A549 (cell line): ENCODE measurements around the gene CCDC187. TPM values are rescaled to one million over a fixed set of nuclear protein-coding genes. Genes with fewer than 3 reads are reported as not detected.
"Not testable (repeated sequence)": the region's sequence is repeated elsewhere in the genome, so short reads cannot be mapped to it uniquely, and the experiment has no call there.

Experiments
- ATAC-seq, 2 experiments: fragments of 200-7000 bp in 1 of 2; fragments of >200 bp in 1 of 2; cut with Nextera tagmentation in 1 of 2; cut with Tn5 transposase in 1 of 2; 3 replicates each; pipeline versions ENCODE4 v1.8.0 to v1.9.1; 2018 to 2020; ENCODE audit warnings: mild to moderate bottlenecking in 1 of 2, moderate library complexity in 1 of 2
- CTCF ChIA-PET: fragments of 300-600 bp; sonication (Branson Sonifier 250); formaldehyde crosslinking; extraction: SDS; loops from one replicate; lab custom pipeline; 2021; ENCODE audit warnings: antibody characterized with exemption, inconsistent platforms; lab: Yijun Ruan, JAX
- POLR2A ChIA-PET: fragments of 350-600 bp; formaldehyde crosslinking; extraction: SDS; loops from one replicate; lab custom pipeline; 2021; ENCODE audit warnings: antibody characterized with exemption, inconsistent platforms; lab: Yijun Ruan, JAX
- DNase-seq, 2 experiments: peaks; one replicate each; pipeline versions ENCODE4 v3.0.0 to v3.0.0-alpha.2; 2011 to 2016; ENCODE audit warnings: low read depth in 1 of 2, low spot score in 1 of 2
- FAIRE-seq: peaks from 2 replicates; lab custom pipeline; 2011; peaks lifted over from hg19 to GRCh38; lab: Jason Lieb, UNC
- H3K27ac ChIP-seq, 2 experiments: fragments of >200 bp; sonication (Bioruptor Twin); formaldehyde crosslinking; 3 replicates each; pipeline ENCODE4 v1.5.1; 2016 to 2017
- H3K4me1 ChIP-seq: fragments of >200 bp; sonication (Bioruptor Twin); formaldehyde crosslinking; 3 replicates; pipeline ENCODE4 v1.6.1; 2016
- H3K4me2 ChIP-seq: fragments of >200 bp; sonication (Bioruptor Twin); formaldehyde crosslinking; 3 replicates; pipeline ENCODE4 v1.6.1; 2016
- H3K4me3 ChIP-seq: fragments of >200 bp; sonication (Bioruptor Twin); formaldehyde crosslinking; 3 replicates; pipeline ENCODE4 v1.5.1; 2016
- H3K9me3 ChIP-seq: fragments of >200 bp; sonication (Bioruptor Twin); formaldehyde crosslinking; 3 replicates; pipeline ENCODE4 v1.6.1; 2016
- BHLHE40 ChIP-seq: IDR thresholded peaks from 2 replicates; pipeline ENCODE4 v1.6.1; 2012; ENCODE audit warnings: low read depth, low read length, inconsistent platforms
- CBX2 ChIP-seq: fragments of 200-600 bp; sonication (generic); IDR thresholded peaks from 2 replicates; pipeline ENCODE4 v1.6.1; 2016; ENCODE audit warnings: low read depth, mild to moderate bottlenecking, borderline replicate concordance
- CBX8 ChIP-seq: fragments of 200-600 bp; sonication (generic); IDR thresholded peaks from 2 replicates; pipeline ENCODE4 v1.6.1; 2016
- CEBPB ChIP-seq, 2 experiments: fragments of >200 bp in 1 of 2; sonication (Bioruptor Twin) in 1 of 2; formaldehyde crosslinking in 1 of 2; IDR thresholded peaks; 2 replicates each; pipeline ENCODE4 v1.6.1; 2012 to 2016
- CTCF ChIP-seq: fragments of >200 bp; sonication (Bioruptor Twin); formaldehyde crosslinking; IDR thresholded peaks from 3 replicates; pipeline ENCODE4 v1.5.1; 2016
- EP300 ChIP-seq, 2 experiments: fragments of >200 bp; sonication (Bioruptor Twin); formaldehyde crosslinking; IDR thresholded peaks; 2 replicates in 1 of 2; 3 replicates in 1 of 2; pipeline ENCODE4 v1.6.1; 2016 to 2017
- ESRRA ChIP-seq: fragments of 150-350 bp; IDR thresholded peaks from 2 replicates; pipeline ENCODE4 v1.6.1; 2014; ENCODE audit warnings: mild to moderate bottlenecking, low read length, borderline replicate concordance
- FOSB ChIP-seq: fragments of 250-450 bp; sonication (Bioruptor Pico); IDR thresholded peaks from 2 replicates; pipeline ENCODE4 v1.5.0; 2020; ENCODE audit warnings: mild to moderate bottlenecking, moderate library complexity
- GATA3 ChIP-seq: IDR thresholded peaks from 2 replicates; pipeline ENCODE4 v1.6.1; 2012; ENCODE audit warnings: borderline replicate concordance
- HOXB13 ChIP-seq: fragments of 250-450 bp; sonication (Bioruptor Pico); IDR thresholded peaks from 2 replicates; pipeline ENCODE4 v1.5.0; 2020; ENCODE audit warnings: low read depth, mild to moderate bottlenecking, moderate library complexity
- HOXB5 ChIP-seq: fragments of 250-450 bp; sonication (Bioruptor Pico); IDR thresholded peaks from 2 replicates; pipeline ENCODE4 v1.5.0; 2020; ENCODE audit warnings: mild to moderate bottlenecking, moderate library complexity
- JUNB ChIP-seq: fragments of >200 bp; sonication (Bioruptor Twin); formaldehyde crosslinking; IDR thresholded peaks from 2 replicates; pipeline ENCODE4 v1.6.1; 2016
- MAFK ChIP-seq: fragments of 450-650 bp; IDR thresholded peaks from 2 replicates; pipeline ENCODE4 v1.6.1; 2014; ENCODE audit not compliant: partially characterized antibody
- MYC ChIP-seq: IDR thresholded peaks from 2 replicates; pipeline ENCODE4 v1.6.1; 2012; ENCODE audit warnings: mild to moderate bottlenecking, inconsistent platforms, low read length, improper control_type of control experiment, borderline replicate concordance
- NFE2L2 ChIP-seq: fragments of 150-350 bp; conservative IDR thresholded peaks from 2 replicates; pipeline ENCODE4 v1.6.1; 2014; ENCODE audit warnings: low read length
- NPAS2 ChIP-seq: fragments of 250-450 bp; sonication (Bioruptor Pico); IDR thresholded peaks from 2 replicates; pipeline ENCODE4 v1.8.0; 2022; ENCODE audit warnings: mild to moderate bottlenecking, moderate library complexity, borderline replicate concordance
- RFX5 ChIP-seq: fragments of 450-650 bp; IDR thresholded peaks from 2 replicates; pipeline ENCODE4 v1.7.1; 2014; ENCODE audit warnings: antibody characterized with exemption, mild to moderate bottlenecking, moderate library complexity
- SMC3 ChIP-seq: fragments of >200 bp; sonication (Bioruptor Twin); formaldehyde crosslinking; IDR thresholded peaks from 3 replicates; pipeline ENCODE4 v1.6.1; 2018; ENCODE audit warnings: inconsistent platforms
- SREBF2 ChIP-seq: fragments of 450-650 bp; IDR thresholded peaks from 2 replicates; pipeline ENCODE4 v1.6.1; 2014; ENCODE audit warnings: mild to moderate bottlenecking, moderate library complexity
- ZC3H11A ChIP-seq: fragments of 450-650 bp; IDR thresholded peaks from 2 replicates; pipeline ENCODE4 v1.6.1; 2014; ENCODE audit warnings: antibody characterized with exemption, mild to moderate bottlenecking
- ZNF302 ChIP-seq: fragments of 250-450 bp; sonication (Bioruptor Pico); IDR thresholded peaks from 2 replicates; pipeline ENCODE4 v1.9.0; 2021; ENCODE audit warnings: inconsistent platforms, mild to moderate bottlenecking, moderate library complexity
- ZSCAN20 ChIP-seq: fragments of 250-450 bp; sonication (Bioruptor Pico); IDR thresholded peaks from 2 replicates; pipeline ENCODE4 v1.8.0; 2022; ENCODE audit warnings: mild to moderate bottlenecking, moderate library complexity
- WGBS: methylation state at CpG from one replicate; pipeline ENCODE4 v1.1.6; 2017; ENCODE audit errors: missing lambda C conversion rate; 5-methylcytosine and 5-hydroxymethylcytosine counted together
- polyA plus RNA-seq, 4 experiments: library from polyadenylated mRNA; depleted of rRNA in 3 of 4; stranded (reverse); fragments of >200 nt; fragmentation: RNase III in 1 of 4; extraction: RNeasy Plus Mini Kit Qiagen cat#74134 plus additional on column Dnase treatment in 1 of 4; gene quantifications; 2 replicates in 3 of 4; 3 replicates in 1 of 4; pipeline ENCODE4 v1.2.3, GENCODE V29; 2011 to 2017

The CCDC187 gene
- polyA plus RNA-seq, 2 of the 4 experiments (the other 2 are of a cell fraction), result under 0.01 TPM; not detected in 1

- Histone ChIP-seq H3K4me1 (peaks cover 12% of the 10 kb centered on the region), H3K4me2 (no peak overlapping the region), H3K9me3 (no peaks in the 10 kb centered on the region), H3K27ac (no peak overlapping the region), H3K4me3 (no peak overlapping the region)
- no peak for TF ChIP-seq MYC
- no peak for TF ChIP-seq ZNF302 (CRISPR knock-in tag)
- no peak for TF ChIP-seq CTCF
- no peak for TF ChIP-seq MAFK
- no peak for TF ChIP-seq NFE2L2
- TF ChIP-seq ZC3H11A, result no peak
- TF ChIP-seq JUNB, result no peak
- no peak for TF ChIP-seq CBX2
- no peak for TF ChIP-seq NPAS2 (CRISPR knock-in tag)
- no peak for TF ChIP-seq HOXB13 (CRISPR knock-in tag)
- no peak for TF ChIP-seq HOXB5 (CRISPR knock-in tag)
- TF ChIP-seq FOSB (CRISPR knock-in tag), result no peak
- no peak for TF ChIP-seq ZSCAN20 (CRISPR knock-in tag)
- ChIA-PET POLR2A (no interaction called here), CTCF (interaction anchor here (1.2 to 1.6 kb wide), 3 partner anchors 15 to 44 kb away, joined by 4 to 5 read pairs (median 5); no protein-coding TSS in a partner anchor)
- ATAC-seq (no peak), DNase-seq (no peak), FAIRE-seq (no peak)
- 89% methylated on average over 25 of the region's 25 CpGs for WGBS
These were observed 64.5 kb downstream of the CCDC187 start for GRCh38 chr9:136239135-136239982.

- CTCF ChIA-PET, result interaction anchor here (0.8 to 1.5 kb wide), 2 partner anchors 10 to 22 kb away, joined by 4 read pairs; no protein-coding TSS in a partner anchor
- 0 out of 3 replicates have a peak, but pooled peaks cover 4% of the 10 kb centered on the region for H3K4me1 ChIP-seq
- FAIRE-seq, result no peak
- no peak overlapping the region for H3K4me3 ChIP-seq
- DNase-seq, result no peak
- no peak overlapping the region for H3K4me2 ChIP-seq
- 90% methylated on average over 12 of the region's 12 CpGs for WGBS
- no peak overlapping the region for H3K27ac ChIP-seq
- no peaks in the 10 kb centered on the region for H3K9me3 ChIP-seq
- POLR2A ChIA-PET, result no interaction called here
- TF ChIP-seq ESRRA, result no peak
- no peak for ATAC-seq
These were observed 65.6 kb downstream of the CCDC187 start for GRCh38 chr9:136238342-136238732.

GRCh38 chr9:136237486-136238341 lies 66.2 kb downstream of the CCDC187 start:
- no peak for TF ChIP-seq CBX8
- TF ChIP-seq SMC3, result no peak
- TF ChIP-seq EP300 (IDR thresholded peaks at IDR 0.05), result no peak
- no peak for TF ChIP-seq ZNF302 (CRISPR knock-in tag)
- TF ChIP-seq CEBPB (IDR thresholded peaks at IDR 0.05), result no peak
- TF ChIP-seq BHLHE40, result no peak
- TF ChIP-seq SREBF2, result no peak
- no peak for TF ChIP-seq ESRRA
- no peak for TF ChIP-seq GATA3
- TF ChIP-seq HOXB5 (CRISPR knock-in tag), result no peak
- no peak for TF ChIP-seq RFX5
- no peak for TF ChIP-seq ZSCAN20 (CRISPR knock-in tag)
- FAIRE-seq (no peak), ATAC-seq (no peak), DNase-seq (no peak)
- Histone ChIP-seq H3K9me3 (no peaks in the 10 kb centered on the region), H3K4me1 (no peaks in the 10 kb centered on the region), H3K4me3 (no peak overlapping the region), H3K27ac (no peak overlapping the region), H3K4me2 (no peak overlapping the region)
- 92% methylated on average over 24 of the region's 32 CpGs for WGBS
- CTCF ChIA-PET, result interaction anchor here (0.8 to 1.5 kb wide), 2 partner anchors 10 to 21 kb away, joined by 4 read pairs; no protein-coding TSS in a partner anchor
- POLR2A ChIA-PET, result no interaction called here

GRCh38 chr9:136236471-136237410 lies 67.2 kb downstream of the CCDC187 start:
- CTCF ChIA-PET, result interaction anchor here (0.7 to 2.5 kb wide), 3 partner anchors 11 to 66 kb away, joined by 3 to 20 read pairs (median 5); no protein-coding TSS in a partner anchor
- ATAC-seq, DNase-seq, POLR2A ChIA-PET, H3K9me3 ChIP-seq, H3K4me3 ChIP-seq, FAIRE-seq, H3K27ac ChIP-seq, H3K4me2 ChIP-seq, H3K4me1 ChIP-seq: not testable (repeated sequence)
- 97% methylated on average over 32 of the region's 43 CpGs for WGBS
